Heart left ventricle (tissue), 16 donors: ENCODE measurements around the gene ELP2. TPM values are rescaled to one million over a fixed set of nuclear protein-coding genes. Genes with fewer than 3 reads are reported as not detected.

Experiments
- ATAC-seq, 4 donors: fragments of 200-7000 bp; cut with Tn5 transposase; one replicate each; pipeline ENCODE4 v1.9.1; 2020 to 2022; ENCODE audit warnings: moderate library complexity in 4 of 4, mild to moderate bottlenecking in 3 of 4, moderate number of reproducible peaks in 1 of 4
- DNase-seq, 5 donors: peaks; one replicate each; pipeline ENCODE4 v3.0.0-alpha.2; 2020
- H3K27ac ChIP-seq, 12 donors: fragments of 200-600 bp; sonication (generic) in 4 of 12; one replicate each; pipeline versions ENCODE4 v1.5.0 to v1.8.0; 2016 to 2022; ENCODE audit warnings: mild to moderate bottlenecking in 2 of 12
- H3K27me3 ChIP-seq, 9 donors: fragments of 200-600 bp; sonication (generic) in 2 of 9; one replicate each; pipeline versions ENCODE4 v1.5.1 to v1.8.0; 2016 to 2022; ENCODE audit warnings: mild to moderate bottlenecking in 3 of 9
- H3K36me3 ChIP-seq, 9 donors: fragments of 200-600 bp; sonication (generic) in 2 of 9; one replicate each; pipeline versions ENCODE4 v1.5.0 to v1.8.0; 2018 to 2022; ENCODE audit warnings: mild to moderate bottlenecking in 2 of 9
- H3K4me1 ChIP-seq, 12 donors: fragments of 200-600 bp; sonication (generic) in 4 of 12; one replicate each; pipeline versions ENCODE4 v1.5.0 to v1.8.0; 2016 to 2022; ENCODE audit warnings: mild to moderate bottlenecking in 3 of 12
- H3K4me3 ChIP-seq, 12 donors: fragments of 200-600 bp; sonication (generic) in 4 of 12; one replicate each; pipeline versions ENCODE4 v1.5.0 to v1.8.0; 2017 to 2022; ENCODE audit warnings: mild to moderate bottlenecking in 9 of 12, moderate library complexity in 4 of 12
- H3K9me3 ChIP-seq, 12 donors: fragments of 200-600 bp; sonication (generic) in 4 of 12; one replicate each; pipeline versions ENCODE4 v1.5.0 to v1.8.0; 2016 to 2022; ENCODE audit warnings: mild to moderate bottlenecking in 1 of 12
- POLR2A ChIP-seq, 2 donors: fragments of 450-650 bp; IDR thresholded peaks; one replicate each; pipeline ENCODE4 v1.6.1; 2017; ENCODE audit warnings: antibody characterized with exemption in 2 of 2, mild to moderate bottlenecking in 2 of 2, moderate library complexity in 2 of 2
- WGBS, 4 donors: extraction: QIAGEN DNeasy Blood & Tissue Kit in 2 of 4; methylation state at CpG; one replicate each; pipeline versions ENCODE4 v1.1.5 to v1.1.7; 2013 to 2018; 5-methylcytosine and 5-hydroxymethylcytosine counted together
- intact Hi-C, 10 donors: fragments of 100-400 bp; cut with DNase I; formaldehyde crosslinking; loops; one replicate each; pipeline versions ENCODE4 v1.11.1 to v1.14.2; 2022
- polyA plus RNA-seq, 2 donors: library from polyadenylated mRNA; stranded (reverse); fragments of 200-250 nt; gene quantifications; one replicate each; pipeline ENCODE4 v1.2.3, GENCODE V29; 2013
- total RNA-seq, 9 donors: library from RNA; depleted of rRNA in 2 of 9; stranded (reverse); fragments of >200 nt in 2 of 9; fragmentation: NEBNext Ultra II Directional in 3 of 9; extraction: Animal tissue kit (Norgen Biotek cat#: 25700) in 3 of 9; gene quantifications; one replicate each; pipeline versions ENCODE4 v1.1.0 to v1.2.4, GENCODE V29; 2016 to 2023
- TF ChIP-seq, protein P1 (sequence below), 12 donors: fragments of 200-600 bp; sonication (generic) in 4 of 12; IDR thresholded peaks; one replicate each; pipeline versions ENCODE4 v1.5.0 to v1.8.0; 2018 to 2022; ENCODE audit warnings: antibody characterized with exemption in 12 of 12, mild to moderate bottlenecking in 5 of 12
- donor health status: ischemic (EF 13 %, LVEDD 7.1; RV severe dilation, severe dysfunction).
- donor health status: healthy with polysubstance abuse.
- donor health status: DM: no; HTN: yes; CAD: no.
- donor health status: DM: no; HTN: no; CAD: no.
- donor health status: ischemic (EF 25% LVEDD 6.9; RV normal size, moderate dysfunction).
- donor health status: ischemic (EF 25% LVEDD 5.7; RV mildly dilated, moderate dysfunction).
- donor health status: healthy.
- donor health status: DM: yes; HTN: yes; CAD: no.
- donor health status: ischemic (EF 35%, LVEDD 5.7; RV mildly dilated, moderate dysfunction).
- donor health status: nonischemic (EF 11% LVEDD 7.7; RV severe dilation, severe dysfunction).
- donor health status: DM: yes; HTN: yes; CAD: no.
- donor health status: PGD.
- donor health status: ischemic (EF 29% LVEDD 5.4; RV normal size, mild dysfunction).
- donor health status: nonischemic (EF 23%, LVEDD 6.1; RV moderate dilation, normal function).

The ELP2 gene
- total and polyA plus RNA-seq, 11 donors, result 26.2 to 60.7 (median 46.1) TPM

DNA sequence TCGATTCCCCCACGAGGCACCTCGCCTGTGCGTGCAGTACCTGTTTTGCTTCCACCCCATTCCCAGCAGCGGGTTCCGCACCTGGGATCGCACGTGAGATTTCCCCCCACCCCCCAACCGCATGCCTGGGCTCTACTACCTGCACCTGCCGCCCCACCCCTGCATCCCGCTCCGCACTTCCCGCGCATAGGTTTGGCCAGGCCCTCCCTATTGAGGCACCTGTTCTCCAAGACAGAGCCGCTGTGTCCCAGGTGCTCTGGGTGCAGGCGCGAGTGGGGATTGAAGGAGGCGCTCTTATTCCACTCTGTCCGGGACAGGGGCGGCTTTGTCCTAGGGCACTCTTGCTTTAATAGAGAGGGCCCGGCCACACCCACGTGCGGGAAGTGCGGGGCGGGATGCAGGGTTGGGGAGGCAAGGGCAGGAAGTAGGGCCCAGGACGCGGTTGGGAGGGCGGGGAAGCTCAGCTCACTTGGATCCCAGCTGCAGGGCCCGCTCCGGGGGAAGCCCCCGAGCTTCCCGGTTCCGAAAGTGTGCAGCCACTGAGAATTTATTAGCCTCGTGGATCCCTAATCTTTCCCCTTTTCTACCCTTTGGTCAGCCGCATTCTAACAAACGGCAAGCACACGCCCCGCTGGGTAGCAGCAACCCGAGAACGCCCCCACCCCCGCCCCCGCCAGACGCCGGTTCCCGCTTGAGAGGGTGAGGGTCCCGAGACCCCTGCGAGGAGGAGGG lies 56.9 kb downstream of the ELP2 start:
- H3K4me1 ChIP-seq, result peaks cover 0 to 28% (median 4%) of the 10 kb centered on the region in 12 donors
- peak overlapping the region in 3 of 12 donors; percentile 36 to 51 (median 46) for H3K27ac ChIP-seq
- DNase-seq (peak; percentile 28 to 66 (median 39)), ATAC-seq (peak in 3 of 4 donors; percentile 27 to 63 (median 49))
- H3K4me3 ChIP-seq, result peak overlapping the region; percentile 41 to 96 (median 68)
- H3K36me3 ChIP-seq, result no peaks in the 10 kb centered on the region
- H3K9me3 ChIP-seq, result no peaks in the 10 kb centered on the region
- WGBS, 4 donors, result 12 to 25% (median 15%) methylated on average over 31 to 47 of the region's 47 CpGs
- TF ChIP-seq, protein P1, sequence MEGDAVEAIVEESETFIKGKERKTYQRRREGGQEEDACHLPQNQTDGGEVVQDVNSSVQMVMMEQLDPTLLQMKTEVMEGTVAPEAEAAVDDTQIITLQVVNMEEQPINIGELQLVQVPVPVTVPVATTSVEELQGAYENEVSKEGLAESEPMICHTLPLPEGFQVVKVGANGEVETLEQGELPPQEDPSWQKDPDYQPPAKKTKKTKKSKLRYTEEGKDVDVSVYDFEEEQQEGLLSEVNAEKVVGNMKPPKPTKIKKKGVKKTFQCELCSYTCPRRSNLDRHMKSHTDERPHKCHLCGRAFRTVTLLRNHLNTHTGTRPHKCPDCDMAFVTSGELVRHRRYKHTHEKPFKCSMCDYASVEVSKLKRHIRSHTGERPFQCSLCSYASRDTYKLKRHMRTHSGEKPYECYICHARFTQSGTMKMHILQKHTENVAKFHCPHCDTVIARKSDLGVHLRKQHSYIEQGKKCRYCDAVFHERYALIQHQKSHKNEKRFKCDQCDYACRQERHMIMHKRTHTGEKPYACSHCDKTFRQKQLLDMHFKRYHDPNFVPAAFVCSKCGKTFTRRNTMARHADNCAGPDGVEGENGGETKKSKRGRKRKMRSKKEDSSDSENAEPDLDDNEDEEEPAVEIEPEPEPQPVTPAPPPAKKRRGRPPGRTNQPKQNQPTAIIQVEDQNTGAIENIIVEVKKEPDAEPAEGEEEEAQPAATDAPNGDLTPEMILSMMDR (IDR thresholded peaks at IDR 0.05), result no peak
- no peak for TF ChIP-seq POLR2A (IDR thresholded peaks at IDR 0.05)
- intact Hi-C loops, result loop anchor here in 7 of 10 donors (5.0 to 10.0 kb wide), 7 partner anchors 52 to 388 kb away; no protein-coding TSS in a partner anchor
- peaks cover 0 to 12% (median 0%) of the 10 kb centered on the region in 9 donors for H3K27me3 ChIP-seq

DNA sequence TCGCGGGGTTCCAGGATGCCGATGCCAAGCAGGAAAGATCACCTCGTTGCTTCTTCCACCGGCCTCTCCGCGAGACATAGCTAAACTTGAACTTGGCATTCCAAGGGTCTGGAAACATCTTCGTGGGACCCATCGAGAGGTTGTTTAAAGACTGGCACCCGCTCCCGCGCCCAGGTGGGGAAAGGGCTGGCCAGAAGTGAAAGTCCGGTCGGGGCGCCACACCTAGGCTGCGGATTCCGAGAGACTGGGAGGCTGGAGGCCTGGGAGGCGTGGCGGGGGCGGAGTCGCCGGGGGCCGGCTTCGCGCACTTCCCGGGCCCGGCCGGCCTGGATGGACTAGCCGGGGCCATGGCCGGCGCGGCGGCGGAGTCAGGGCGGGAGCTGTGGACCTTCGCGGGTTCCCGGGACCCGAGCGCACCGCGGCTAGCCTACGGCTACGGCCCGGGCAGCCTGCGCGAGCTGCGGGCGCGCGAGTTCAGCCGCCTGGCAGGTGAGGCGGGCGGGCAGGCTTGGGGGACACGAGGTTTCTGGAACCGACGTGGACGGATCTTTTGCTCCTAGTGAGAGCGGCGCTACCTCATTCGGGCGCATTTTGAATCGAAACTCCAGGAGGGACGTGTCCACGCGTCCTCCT lies 57.6 kb downstream of the ELP2 start, which contains the start of gene MOCOS:
MOCOS (plus strand) TSS at position 305 of the 633 bp plus-strand sequence; CDS start at position 348, 43 bp downstream.
- DNase-seq (peak; percentile 79 to 87 (median 81)), ATAC-seq (peak; percentile 75 to 97 (median 92))
- Histone ChIP-seq H3K36me3 (no peaks in the 10 kb centered on the region), H3K4me3 (peak within 1 kb of the TSS; percentile 41 to 96 (median 68)), H3K4me1 (peaks cover 0 to 24% (median 3%) of the 10 kb centered on the region in 12 donors), H3K9me3 (no peaks in the 10 kb centered on the region), H3K27me3 (peaks cover 0 to 12% (median 0%) of the 10 kb centered on the region in 9 donors), H3K27ac (peak within 1 kb of the TSS in 3 of 12 donors; percentile 36 to 51 (median 46))
- WGBS, 4 donors, result 0 to 1% (median 0%) methylated on average over 26 to 66 of the region's 66 CpGs
- TF ChIP-seq, protein P1 (IDR thresholded peaks at IDR 0.05), result no peak
- no peak for TF ChIP-seq POLR2A (IDR thresholded peaks at IDR 0.05)
- intact Hi-C loops, result loop anchor here in 7 of 10 donors (5.0 to 10.0 kb wide), 7 partner anchors 53 to 387 kb away; no protein-coding TSS in a partner anchor

DNA sequence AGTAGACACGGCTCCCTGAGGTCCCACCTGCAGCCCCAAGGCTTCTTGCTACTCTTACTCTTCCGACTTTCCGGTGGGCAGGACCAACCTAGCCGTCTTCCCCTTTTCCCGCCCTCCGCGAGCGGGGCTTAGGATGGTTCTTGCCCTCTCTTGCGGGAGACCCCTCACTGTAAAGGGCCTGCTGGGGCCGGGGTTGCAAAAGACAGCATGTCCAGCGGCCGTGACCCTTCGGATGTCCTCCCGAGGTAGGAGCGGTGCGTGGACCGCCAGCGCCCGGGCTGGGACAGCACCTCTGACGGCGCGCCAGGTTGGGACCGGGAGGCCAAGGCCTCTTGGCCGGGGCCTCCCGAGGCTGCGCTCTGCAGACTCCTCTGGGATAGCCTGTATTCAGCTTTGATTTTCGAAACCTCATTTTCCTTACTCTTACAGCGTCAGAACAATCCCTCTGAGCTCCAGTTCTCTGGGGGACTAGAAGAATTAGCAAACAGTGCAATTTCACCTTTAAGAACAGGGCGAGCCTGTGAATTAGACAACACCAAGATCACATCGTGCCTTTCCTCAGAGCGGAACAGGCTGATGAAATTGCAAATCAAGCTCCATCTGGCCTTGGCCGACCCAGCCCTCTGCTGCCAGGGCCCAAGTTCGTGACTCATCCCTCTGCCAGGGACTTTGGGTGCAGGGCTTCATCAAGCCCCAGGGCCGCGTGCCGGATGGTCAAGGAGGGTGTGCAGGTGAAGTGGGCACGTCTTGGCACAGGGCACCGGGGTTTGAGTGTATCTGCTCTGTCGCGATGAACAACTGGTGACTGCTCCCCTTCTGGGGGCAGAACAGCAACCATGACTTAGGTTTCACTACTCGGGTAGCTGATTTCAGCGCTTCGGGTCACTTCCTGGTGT lies 58.4 kb downstream of the ELP2 start:
- peak in 1 of 5 donors; percentile 31 for DNase-seq
- 41 to 45% (median 43%) methylated on average over 40 to 43 of the region's 43 CpGs for WGBS, 4 donors
- H3K27ac ChIP-seq, result peak overlapping the region in 3 of 12 donors; percentile 36 to 51 (median 46)

More for the DNA sequence above, 58.4 kb downstream of the ELP2 start:
- Histone ChIP-seq H3K4me3 (peak overlapping the region; percentile 41 to 96 (median 68)), H3K36me3 (no peaks in the 10 kb centered on the region), H3K27me3 (peaks cover 0 to 12% (median 0%) of the 10 kb centered on the region in 9 donors), H3K9me3 (no peaks in the 10 kb centered on the region), H3K4me1 (peaks cover 0 to 19% (median 2%) of the 10 kb centered on the region in 12 donors)
- intact Hi-C loops, result loop anchor here in 7 of 10 donors (5.0 to 10.0 kb wide), 7 partner anchors 53 to 387 kb away; no protein-coding TSS in a partner anchor
- ATAC-seq, result peak in 1 of 4 donors; percentile 7
- TF ChIP-seq, protein P1 (IDR thresholded peaks at IDR 0.05), result no peak
- no peak for TF ChIP-seq POLR2A (IDR thresholded peaks at IDR 0.05)
